ENCODE measurements around the gene MRPS26. TPM values are rescaled to one million over a fixed set of nuclear protein-coding genes. Genes with fewer than 3 reads are reported as not detected.

Gene MRPS26
- total RNA-seq, 1 donor from 2014 or later: 52.3 TPM

DNA sequence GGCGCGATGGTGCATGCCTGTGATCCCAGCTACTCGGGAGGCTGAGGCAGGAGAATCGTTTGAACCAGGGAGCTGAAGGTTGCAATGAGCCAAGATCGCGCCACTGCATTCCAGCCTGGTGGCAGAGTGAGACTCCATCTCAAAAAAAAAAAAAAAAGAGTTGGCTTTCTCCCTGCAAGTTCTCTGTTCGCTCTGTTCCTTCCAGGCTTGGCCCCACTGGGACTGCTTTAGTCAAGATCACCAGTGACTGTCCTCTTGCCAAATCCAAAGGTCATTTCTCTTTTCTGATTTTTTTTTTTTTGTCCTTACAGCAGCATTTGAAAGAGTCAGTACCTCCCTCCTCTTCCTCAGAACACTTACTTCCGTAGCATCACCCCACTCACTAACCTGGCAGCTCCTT, 13.2 kb upstream of the MRPS26 start:
- Histone ChIP-seq H3K27ac (no peak overlapping the region), H3K4me3 (no peak overlapping the region), H3K27me3 (no peaks in the 10 kb centered on the region), H3K9me3 (no peaks in the 10 kb centered on the region), H3K4me1 (no peaks in the 10 kb centered on the region), H3K36me3 (peaks cover 0 to 62% of the 10 kb centered on the region in 2 donors)
- DNase-seq (ENCODE audit: extremely low spot score in 2 of 2): no peak
- intact Hi-C loops (cut with DNase I): no loop called here
- TF ChIP-seq POLR2AphosphoS5 (IDR thresholded peaks at IDR 0.05; ENCODE audit: insufficient read depth in 1 of 2, low read depth in 1 of 2) (no peak), POLR2A (IDR thresholded peaks at IDR 0.05) (no peak)

DNA sequence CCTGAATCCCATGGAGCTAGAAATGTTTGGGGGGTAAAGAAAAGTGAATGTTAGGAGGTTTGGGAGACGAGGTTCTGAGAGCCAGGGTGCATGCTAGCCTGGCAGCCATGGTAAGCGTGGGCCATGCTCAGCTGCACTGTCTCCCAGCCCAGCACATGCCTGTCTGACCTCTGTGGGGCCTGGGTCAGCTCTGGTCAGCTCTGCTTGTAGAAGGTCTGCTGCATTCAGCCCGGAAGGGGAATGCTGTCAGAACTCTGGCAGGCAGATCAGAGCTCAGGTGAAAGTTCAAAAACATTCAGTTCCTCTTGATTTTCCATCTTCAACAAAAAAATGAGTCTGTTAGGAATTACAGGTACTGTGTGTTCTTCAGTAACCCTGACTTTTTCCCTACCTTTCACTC, 8.2 kb upstream of the MRPS26 start:
- intact Hi-C loops (cut with DNase I): no loop called here
- no peaks in the 10 kb centered on the region for H3K27me3 ChIP-seq
- no peak overlapping the region for H3K27ac ChIP-seq
- peaks cover 0 to 53% of the 10 kb centered on the region in 2 donors for H3K36me3 ChIP-seq
- no peaks in the 10 kb centered on the region for H3K9me3 ChIP-seq
- TF ChIP-seq, protein P1, sequence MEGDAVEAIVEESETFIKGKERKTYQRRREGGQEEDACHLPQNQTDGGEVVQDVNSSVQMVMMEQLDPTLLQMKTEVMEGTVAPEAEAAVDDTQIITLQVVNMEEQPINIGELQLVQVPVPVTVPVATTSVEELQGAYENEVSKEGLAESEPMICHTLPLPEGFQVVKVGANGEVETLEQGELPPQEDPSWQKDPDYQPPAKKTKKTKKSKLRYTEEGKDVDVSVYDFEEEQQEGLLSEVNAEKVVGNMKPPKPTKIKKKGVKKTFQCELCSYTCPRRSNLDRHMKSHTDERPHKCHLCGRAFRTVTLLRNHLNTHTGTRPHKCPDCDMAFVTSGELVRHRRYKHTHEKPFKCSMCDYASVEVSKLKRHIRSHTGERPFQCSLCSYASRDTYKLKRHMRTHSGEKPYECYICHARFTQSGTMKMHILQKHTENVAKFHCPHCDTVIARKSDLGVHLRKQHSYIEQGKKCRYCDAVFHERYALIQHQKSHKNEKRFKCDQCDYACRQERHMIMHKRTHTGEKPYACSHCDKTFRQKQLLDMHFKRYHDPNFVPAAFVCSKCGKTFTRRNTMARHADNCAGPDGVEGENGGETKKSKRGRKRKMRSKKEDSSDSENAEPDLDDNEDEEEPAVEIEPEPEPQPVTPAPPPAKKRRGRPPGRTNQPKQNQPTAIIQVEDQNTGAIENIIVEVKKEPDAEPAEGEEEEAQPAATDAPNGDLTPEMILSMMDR (IDR thresholded peaks at IDR 0.05): no peak
- no peak overlapping the region for H3K4me3 ChIP-seq
- H3K4me1 ChIP-seq: peaks cover 12% of the 10 kb centered on the region
- no peak for DNase-seq (ENCODE audit: extremely low spot score in 2 of 2)

DNA sequence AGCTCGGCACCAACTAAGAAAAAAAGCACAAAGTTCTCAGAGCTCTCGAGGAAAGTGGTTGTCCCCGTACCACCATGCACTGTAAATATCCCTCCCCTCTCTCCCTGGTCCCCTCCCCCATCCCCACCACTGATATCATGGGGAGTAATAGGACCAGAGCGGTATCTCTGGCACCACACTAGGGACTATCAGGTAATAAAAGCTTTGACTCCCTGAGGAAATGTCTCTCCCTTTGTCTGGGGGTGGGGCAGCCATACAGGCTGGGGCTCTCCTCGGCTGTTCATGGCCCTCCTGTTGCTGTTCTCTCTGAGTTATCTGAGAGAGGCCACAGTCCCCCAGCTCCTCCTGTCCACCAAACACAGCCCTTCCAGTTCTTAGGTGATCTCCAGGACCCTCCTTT, 7.4 kb upstream of the MRPS26 start:
- DNase-seq (ENCODE audit: extremely low spot score in 2 of 2): no peak
- Histone ChIP-seq H3K27me3 (no peaks in the 10 kb centered on the region), H3K4me3 (no peak overlapping the region), H3K27ac (no peak overlapping the region), H3K36me3 (peaks cover 0 to 53% of the 10 kb centered on the region in 2 donors), H3K4me1 (peaks cover 19% of the 10 kb centered on the region), H3K9me3 (no peaks in the 10 kb centered on the region)
- TF ChIP-seq POLR2AphosphoS5 (IDR thresholded peaks at IDR 0.05; ENCODE audit: insufficient read depth in 1 of 2, low read depth in 1 of 2) (no peak), POLR2A (IDR thresholded peaks at IDR 0.05) (no peak)
- TF ChIP-seq, protein P1 (IDR thresholded peaks at IDR 0.05): no peak
- intact Hi-C loops (cut with DNase I): no loop called here

DNA sequence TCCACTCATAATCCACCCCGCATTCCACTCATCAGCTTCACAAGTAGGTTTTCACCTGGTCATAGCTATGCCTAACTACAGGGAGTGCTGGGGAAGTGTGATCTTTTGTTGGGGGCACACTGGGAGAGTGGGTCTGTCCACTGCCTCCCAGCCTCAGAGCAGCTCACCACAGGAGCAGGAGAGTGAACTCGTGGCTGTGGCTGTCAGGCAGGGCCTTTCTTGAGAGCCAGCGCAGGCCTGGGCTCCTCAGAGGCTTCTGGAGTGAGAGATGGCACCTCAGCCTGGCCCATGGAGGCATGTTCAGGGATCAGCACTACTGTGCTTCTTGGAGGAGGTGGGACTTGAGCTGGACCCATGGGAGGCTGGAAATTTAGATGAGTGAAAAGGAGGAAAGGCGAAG, 6.4 kb upstream of the MRPS26 start:
- TF ChIP-seq, protein P1 (IDR thresholded peaks at IDR 0.05): no peak
- TF ChIP-seq POLR2A (IDR thresholded peaks at IDR 0.05) (no peak), POLR2AphosphoS5 (IDR thresholded peaks at IDR 0.05; ENCODE audit: insufficient read depth in 1 of 2, low read depth in 1 of 2) (no peak)
- Histone ChIP-seq H3K4me1 (peaks cover 20% of the 10 kb centered on the region), H3K36me3 (peaks cover 0 to 53% of the 10 kb centered on the region in 2 donors), H3K9me3 (no peaks in the 10 kb centered on the region), H3K27me3 (no peaks in the 10 kb centered on the region), H3K27ac (no peak overlapping the region), H3K4me3 (no peak overlapping the region)
- intact Hi-C loops (cut with DNase I): no loop called here
- no peak for DNase-seq (ENCODE audit: extremely low spot score in 2 of 2)

DNA sequence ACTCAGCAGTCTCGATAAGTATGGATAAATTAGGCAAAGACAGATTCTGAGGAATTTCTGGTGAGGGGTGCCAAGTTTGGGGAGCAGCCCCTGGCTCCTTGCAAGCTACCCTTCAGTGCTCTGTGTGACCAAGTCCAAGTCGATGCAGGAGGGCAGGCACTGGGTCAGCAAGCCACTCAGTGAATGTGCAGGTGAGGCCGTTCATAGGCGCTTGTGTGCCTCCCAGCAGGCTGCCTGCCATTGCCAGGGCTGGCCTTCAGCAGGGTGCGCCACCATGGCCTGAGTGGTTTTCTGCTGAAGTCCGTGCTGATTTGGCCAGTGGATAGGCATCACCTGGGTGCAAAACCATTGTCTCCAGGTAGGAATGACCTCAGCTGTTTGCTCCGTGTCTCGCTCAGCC, 5.8 kb upstream of the MRPS26 start:
- intact Hi-C loops (cut with DNase I): no loop called here

More for the DNA sequence above, 5.8 kb upstream of the MRPS26 start:
- no peak for TF ChIP-seq POLR2AphosphoS5 (IDR thresholded peaks at IDR 0.05; ENCODE audit: insufficient read depth in 1 of 2, low read depth in 1 of 2)
- TF ChIP-seq POLR2A (IDR thresholded peaks at IDR 0.05): no peak
- TF ChIP-seq, protein P1 (IDR thresholded peaks at IDR 0.05): no peak
- H3K36me3 ChIP-seq: peaks cover 0 to 48% of the 10 kb centered on the region in 2 donors
- H3K27me3 ChIP-seq: no peaks in the 10 kb centered on the region
- DNase-seq (ENCODE audit: extremely low spot score in 2 of 2): no peak
- no peak overlapping the region for H3K27ac ChIP-seq
- no peaks in the 10 kb centered on the region for H3K9me3 ChIP-seq
- H3K4me1 ChIP-seq: peaks cover 20% of the 10 kb centered on the region
- no peak overlapping the region for H3K4me3 ChIP-seq
